GM12878 (cell line): ENCODE measurements around the gene PARP15. TPM values are rescaled to one million over a fixed set of nuclear protein-coding genes. Genes with fewer than 3 reads are reported as not detected.

Experiments used
- CEBPB ChIP-seq, 2 experiments: fragments of 150-350 bp in 1 of 2; IDR thresholded peaks; 2 replicates each; pipeline ENCODE4 v1.6.1; 2012 to 2014; ENCODE audit warnings: low read depth in 2 of 2, low read length in 2 of 2, borderline replicate concordance in 1 of 2, inconsistent platforms in 1 of 2
- CHD2 ChIP-seq: IDR thresholded peaks from 2 replicates; pipeline ENCODE4 v1.6.1; 2011; ENCODE audit warnings: low read depth, low read length, improper control_type of control experiment, borderline replicate concordance
- DPF2 ChIP-seq: fragments of 450-650 bp; IDR thresholded peaks from 2 replicates; pipeline ENCODE4 v1.6.1; 2017; ENCODE audit warnings: mild to moderate bottlenecking
- EGR1 ChIP-seq, 2 experiments: IDR thresholded peaks; 1 replicate in 1 of 2; 2 replicates in 1 of 2; pipeline ENCODE4 v1.6.1; 2011 to 2012; ENCODE audit warnings: low read depth in 2 of 2, low read length in 2 of 2, borderline replicate concordance in 1 of 2, mild to moderate bottlenecking in 1 of 2, moderate library complexity in 1 of 2
- ELK1 ChIP-seq: IDR thresholded peaks from 2 replicates; pipeline ENCODE4 v1.6.1; 2012; ENCODE audit warnings: low read depth, low read length, improper control_type of control experiment
- KAT2A ChIP-seq: conservative IDR thresholded peaks from 2 replicates; pipeline ENCODE4 v1.6.1; 2011; ENCODE audit warnings: low read depth, low read length; ENCODE audit not compliant: control insufficient read depth
- MLLT1 ChIP-seq: fragments of 450-650 bp; IDR thresholded peaks from 2 replicates; pipeline ENCODE4 v1.6.1; 2016; ENCODE audit warnings: mild to moderate bottlenecking
- PBX3 ChIP-seq: IDR thresholded peaks from 2 replicates; pipeline ENCODE4 v1.6.1; 2011; ENCODE audit warnings: mild to moderate bottlenecking, low read depth, low read length, moderate library complexity; ENCODE audit not compliant: insufficient replicate concordance
- POLR2AphosphoS5 ChIP-seq: IDR thresholded peaks from 2 replicates; pipeline ENCODE4 v1.6.1; 2011; ENCODE audit warnings: mild to moderate bottlenecking, low read length, inconsistent platforms
- RBBP5 ChIP-seq: fragments of 200-600 bp; sonication (generic); conservative IDR thresholded peaks from 2 replicates; pipeline ENCODE4 v1.6.1; 2016
- SPI1 ChIP-seq: IDR thresholded peaks from 2 replicates; pipeline ENCODE4 v1.6.1; 2011; ENCODE audit warnings: low read depth, mild to moderate bottlenecking, low read length, moderate library complexity, borderline replicate concordance; ENCODE audit not compliant: insufficient read depth
- ZNF592 ChIP-seq: fragments of 450-650 bp; IDR thresholded peaks from 2 replicates; pipeline ENCODE4 v1.6.1; 2017; ENCODE audit warnings: mild to moderate bottlenecking, moderate library complexity
- ZZZ3 ChIP-seq: IDR thresholded peaks from 2 replicates; pipeline ENCODE4 v1.6.1; 2011; ENCODE audit warnings: low read depth; ENCODE audit not compliant: control insufficient read depth, insufficient read length
- polyA plus RNA-seq, 11 experiments: library from polyadenylated mRNA; depleted of rRNA in 4 of 11; unstranded in 6 of 11; stranded (reverse) in 5 of 11; fragments of >200 nt; fragmentation: Nextera tagmentation in 4 of 11; fragmentation: Illumina TruSeq in 1 of 11; extraction: Ambion mirVana in 4 of 11; extraction: Trizol in 1 of 11; gene quantifications; 1 replicate in 1 of 11; 2 replicates in 10 of 11; pipeline versions ENCODE4 v1.2.1 to v1.2.3, GENCODE V29; 2011 to 2016; ENCODE audit warnings: inconsistent platforms in 2 of 11, missing spikeins in 2 of 11, low read depth in 1 of 11
- total RNA-seq, 4 experiments: library from RNA; depleted of rRNA in 3 of 4; stranded (reverse); fragments of >200 nt in 3 of 4; fragmentation: Illumina TruSeq in 1 of 4; extraction: Trizol in 1 of 4; gene quantifications; 2 replicates each; pipeline versions ENCODE4 v1.2.1 to v1.2.3, GENCODE V29; 2013 to 2021
- TF ChIP-seq, protein P1 (sequence below): IDR thresholded peaks from 2 replicates; pipeline ENCODE4 v1.6.1; 2012; ENCODE audit warnings: low read length, inconsistent platforms
- TF ChIP-seq, protein P2 (sequence below): fragments of 450-650 bp; formaldehyde crosslinking; IDR thresholded peaks from 2 replicates; pipeline ENCODE4 v1.5.0; 2022; ENCODE audit warnings: mild to moderate bottlenecking, missing genetic modification characterization

Gene PARP15
- total and polyA plus RNA-seq, 10 of the 15 experiments (the other 5 are each of a cell fraction or from before 2014, with no cell fraction given): 9.0 to 234 (median 36.3) TPM

GRCh38 chr3:122576174-122576940 lies 1.1 kb upstream of the PARP15 start (continued):
- TF ChIP-seq ZNF592 (no peak), PBX3 (peak; percentile 52), CHD2 (peak; percentile 94), RBBP5 (no peak), EGR1 (IDR thresholded peaks at IDR 0.05; ENCODE audit: borderline replicate concordance in 1 of 2, low read depth in 2 of 2, low read length in 2 of 2) (peak in 1 of 2 experiments; percentile 35; a peak in 1 of 3 replicates), POLR2AphosphoS5 (peak; percentile 73; the same call in 1 of the 2 replicates), CEBPB (IDR thresholded peaks at IDR 0.05; ENCODE audit: borderline replicate concordance in 1 of 2, low read depth in 2 of 2, low read length in 2 of 2) (no peak), MLLT1 (peak; percentile 80), DPF2 (peak; percentile 96), KAT2A (no peak), SPI1 (peak; percentile 92), ELK1 (no peak), ZZZ3 (peak; percentile 52)
- TF ChIP-seq, protein P1, sequence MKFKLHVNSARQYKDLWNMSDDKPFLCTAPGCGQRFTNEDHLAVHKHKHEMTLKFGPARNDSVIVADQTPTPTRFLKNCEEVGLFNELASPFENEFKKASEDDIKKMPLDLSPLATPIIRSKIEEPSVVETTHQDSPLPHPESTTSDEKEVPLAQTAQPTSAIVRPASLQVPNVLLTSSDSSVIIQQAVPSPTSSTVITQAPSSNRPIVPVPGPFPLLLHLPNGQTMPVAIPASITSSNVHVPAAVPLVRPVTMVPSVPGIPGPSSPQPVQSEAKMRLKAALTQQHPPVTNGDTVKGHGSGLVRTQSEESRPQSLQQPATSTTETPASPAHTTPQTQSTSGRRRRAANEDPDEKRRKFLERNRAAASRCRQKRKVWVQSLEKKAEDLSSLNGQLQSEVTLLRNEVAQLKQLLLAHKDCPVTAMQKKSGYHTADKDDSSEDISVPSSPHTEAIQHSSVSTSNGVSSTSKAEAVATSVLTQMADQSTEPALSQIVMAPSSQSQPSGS: peak; percentile 93
- TF ChIP-seq, protein P2, sequence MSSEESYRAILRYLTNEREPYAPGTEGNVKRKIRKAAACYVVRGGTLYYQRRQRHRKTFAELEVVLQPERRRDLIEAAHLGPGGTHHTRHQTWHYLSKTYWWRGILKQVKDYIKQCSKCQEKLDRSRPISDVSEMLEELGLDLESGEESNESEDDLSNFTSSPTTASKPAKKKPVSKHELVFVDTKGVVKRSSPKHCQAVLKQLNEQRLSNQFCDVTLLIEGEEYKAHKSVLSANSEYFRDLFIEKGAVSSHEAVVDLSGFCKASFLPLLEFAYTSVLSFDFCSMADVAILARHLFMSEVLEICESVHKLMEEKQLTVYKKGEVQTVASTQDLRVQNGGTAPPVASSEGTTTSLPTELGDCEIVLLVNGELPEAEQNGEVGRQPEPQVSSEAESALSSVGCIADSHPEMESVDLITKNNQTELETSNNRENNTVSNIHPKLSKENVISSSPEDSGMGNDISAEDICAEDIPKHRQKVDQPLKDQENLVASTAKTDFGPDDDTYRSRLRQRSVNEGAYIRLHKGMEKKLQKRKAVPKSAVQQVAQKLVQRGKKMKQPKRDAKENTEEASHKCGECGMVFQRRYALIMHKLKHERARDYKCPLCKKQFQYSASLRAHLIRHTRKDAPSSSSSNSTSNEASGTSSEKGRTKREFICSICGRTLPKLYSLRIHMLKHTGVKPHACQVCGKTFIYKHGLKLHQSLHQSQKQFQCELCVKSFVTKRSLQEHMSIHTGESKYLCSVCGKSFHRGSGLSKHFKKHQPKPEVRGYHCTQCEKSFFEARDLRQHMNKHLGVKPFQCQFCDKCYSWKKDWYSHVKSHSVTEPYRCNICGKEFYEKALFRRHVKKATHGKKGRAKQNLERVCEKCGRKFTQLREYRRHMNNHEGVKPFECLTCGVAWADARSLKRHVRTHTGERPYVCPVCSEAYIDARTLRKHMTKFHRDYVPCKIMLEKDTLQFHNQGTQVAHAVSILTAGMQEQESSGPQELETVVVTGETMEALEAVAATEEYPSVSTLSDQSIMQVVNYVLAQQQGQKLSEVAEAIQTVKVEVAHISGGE (CRISPR knock-in tag): no peak
